LNCAP (cell line): ENCODE results near the gene BCAP31.

ENCODE experiments used
- TF ChIP-seq, protein P1 (sequence below): fragments of 450-650 bp; IDR thresholded peaks from 2 replicates; pipeline ENCODE4 v1.5.1; 2017; ENCODE audit warnings: mild to moderate bottlenecking

Gene BCAP31

DNA sequence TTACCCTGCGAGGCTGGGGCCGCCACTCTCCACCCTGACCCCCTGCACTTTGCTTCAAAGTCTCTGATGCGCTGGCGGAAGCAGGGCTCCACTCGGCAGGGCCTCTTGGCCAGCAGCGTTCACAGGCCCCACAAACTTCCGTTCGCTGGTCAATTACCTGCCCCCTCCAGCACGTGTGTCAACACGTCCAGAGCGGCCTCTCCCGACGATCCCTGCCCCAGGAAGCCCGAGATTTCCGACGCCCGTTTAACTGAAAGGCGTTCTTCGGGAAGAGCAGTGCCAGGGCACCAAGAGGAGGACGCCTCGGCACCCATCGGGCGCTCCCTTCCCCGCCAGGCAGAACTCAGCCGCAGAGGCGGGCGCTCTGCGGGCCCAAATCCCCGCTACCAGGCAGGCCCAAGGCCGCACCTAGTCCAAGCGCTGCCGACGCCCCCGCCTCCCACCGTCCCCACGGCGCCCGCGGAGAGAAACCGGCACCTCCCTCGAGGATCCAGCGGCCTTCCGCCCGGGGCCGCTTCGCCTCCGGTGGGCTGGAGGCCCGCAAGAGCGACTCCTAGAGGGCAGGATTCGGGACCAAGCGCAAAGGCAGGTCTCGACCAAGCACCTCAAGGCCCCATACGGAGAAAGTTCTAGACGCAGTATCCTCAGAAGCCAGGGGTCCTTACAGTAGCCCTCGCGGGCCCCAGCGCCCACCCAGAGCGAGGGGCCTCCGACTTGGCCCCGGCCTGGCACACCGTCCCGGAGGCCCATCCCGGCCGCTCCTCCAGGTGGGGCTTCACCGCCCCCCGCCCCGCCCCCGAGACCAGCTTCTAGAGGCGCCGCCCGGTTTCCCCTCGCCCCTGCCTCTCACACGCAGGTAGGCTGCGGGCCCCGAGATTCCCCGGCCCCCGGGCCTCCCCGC lies 586 bp downstream of the BCAP31 start:
- TF ChIP-seq, protein P1, sequence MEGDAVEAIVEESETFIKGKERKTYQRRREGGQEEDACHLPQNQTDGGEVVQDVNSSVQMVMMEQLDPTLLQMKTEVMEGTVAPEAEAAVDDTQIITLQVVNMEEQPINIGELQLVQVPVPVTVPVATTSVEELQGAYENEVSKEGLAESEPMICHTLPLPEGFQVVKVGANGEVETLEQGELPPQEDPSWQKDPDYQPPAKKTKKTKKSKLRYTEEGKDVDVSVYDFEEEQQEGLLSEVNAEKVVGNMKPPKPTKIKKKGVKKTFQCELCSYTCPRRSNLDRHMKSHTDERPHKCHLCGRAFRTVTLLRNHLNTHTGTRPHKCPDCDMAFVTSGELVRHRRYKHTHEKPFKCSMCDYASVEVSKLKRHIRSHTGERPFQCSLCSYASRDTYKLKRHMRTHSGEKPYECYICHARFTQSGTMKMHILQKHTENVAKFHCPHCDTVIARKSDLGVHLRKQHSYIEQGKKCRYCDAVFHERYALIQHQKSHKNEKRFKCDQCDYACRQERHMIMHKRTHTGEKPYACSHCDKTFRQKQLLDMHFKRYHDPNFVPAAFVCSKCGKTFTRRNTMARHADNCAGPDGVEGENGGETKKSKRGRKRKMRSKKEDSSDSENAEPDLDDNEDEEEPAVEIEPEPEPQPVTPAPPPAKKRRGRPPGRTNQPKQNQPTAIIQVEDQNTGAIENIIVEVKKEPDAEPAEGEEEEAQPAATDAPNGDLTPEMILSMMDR: no peak; the same call in 1 of the 2 replicates

DNA sequence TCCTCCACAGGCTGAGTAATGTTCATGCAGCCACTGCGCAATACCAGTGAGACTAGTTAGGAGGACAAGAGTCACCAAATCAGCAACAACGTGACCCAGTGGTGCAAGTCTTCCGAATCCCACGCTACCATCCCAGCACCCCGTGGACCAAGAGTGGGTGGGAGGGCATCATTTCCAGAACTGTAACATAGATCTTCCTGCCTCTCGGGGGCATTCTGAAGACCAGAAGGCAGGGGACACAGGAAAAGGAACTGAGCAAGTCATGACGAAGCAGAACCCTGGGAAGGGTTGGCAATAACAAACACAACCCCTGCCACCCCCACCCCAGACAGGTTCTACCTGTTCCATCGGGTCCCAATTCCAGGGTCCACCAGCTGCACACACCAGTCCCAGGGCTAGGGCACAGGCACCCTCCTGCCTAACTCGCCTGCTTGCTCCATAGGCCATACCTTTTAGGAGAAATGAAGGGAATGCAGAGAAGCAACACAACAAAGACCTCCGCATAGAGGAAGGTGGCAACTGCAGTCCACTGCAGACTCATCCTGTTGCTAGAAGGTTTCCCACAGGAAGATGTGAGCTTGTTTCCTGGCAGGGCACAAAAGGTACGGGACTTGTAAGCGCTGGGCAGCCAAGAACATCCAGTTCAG lies 1.4 kb downstream of the BCAP31 start:
- TF ChIP-seq, protein P1: no peak

DNA sequence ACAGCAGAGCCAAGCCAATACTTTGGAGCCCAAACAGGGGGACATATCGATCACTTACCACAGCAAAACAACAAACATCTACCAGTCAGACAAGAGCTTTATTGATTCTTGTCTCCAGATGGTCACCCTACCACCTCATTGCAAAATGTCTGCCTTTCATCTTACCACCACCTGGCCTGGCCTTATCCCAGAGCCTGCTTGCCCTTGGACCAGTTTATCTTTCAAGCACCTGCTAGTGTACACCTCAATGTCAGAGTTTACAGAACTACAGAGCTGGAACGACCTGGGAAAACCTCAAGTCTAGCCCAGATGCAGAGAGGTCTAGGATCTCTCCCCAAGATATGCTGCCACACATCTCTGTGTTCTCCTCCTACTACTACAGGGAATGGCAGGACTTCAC lies 4.5 kb downstream of the BCAP31 start:
- TF ChIP-seq, protein P1: no peak

DNA sequence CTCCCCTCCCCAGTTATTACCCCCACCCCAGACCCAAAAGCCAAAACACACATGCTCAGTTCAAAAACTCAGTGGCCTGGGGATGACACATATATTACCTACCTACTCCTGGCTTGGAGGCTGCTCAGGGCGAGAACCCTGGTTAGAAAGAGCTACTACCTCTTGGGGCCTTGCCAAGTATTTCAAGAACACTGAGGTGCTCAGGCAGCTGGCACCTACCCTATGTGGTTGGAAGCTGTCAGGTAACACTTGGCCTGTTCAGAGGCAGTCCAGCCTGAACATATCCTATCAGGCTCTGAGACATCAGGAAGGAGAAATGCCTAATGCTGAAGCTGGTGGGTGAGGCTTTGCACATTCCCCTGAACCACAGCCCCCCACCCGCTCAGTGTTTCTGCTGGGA lies 4.9 kb downstream of the BCAP31 start:
- TF ChIP-seq, protein P1: no peak

DNA sequence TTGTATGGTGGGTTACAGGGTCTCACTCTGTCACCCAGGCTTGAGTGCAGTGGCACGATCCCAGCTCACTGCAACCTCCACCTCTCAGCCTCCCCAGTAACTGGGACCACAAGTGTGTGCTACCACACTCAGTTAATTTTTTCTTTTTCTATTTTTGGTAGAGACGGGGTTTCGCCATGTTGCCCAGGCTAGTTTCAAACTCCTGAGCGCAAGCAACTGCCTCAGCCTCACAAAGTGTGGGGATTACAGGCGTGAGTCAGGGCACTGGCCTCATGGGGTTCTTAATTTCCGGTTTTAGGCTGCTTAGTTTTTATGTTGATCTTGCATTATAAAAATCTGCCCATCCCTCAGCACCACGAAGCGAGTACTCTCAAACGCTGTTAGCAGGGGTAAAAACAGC lies 6.7 kb downstream of the BCAP31 start:
- TF ChIP-seq, protein P1: no peak

DNA sequence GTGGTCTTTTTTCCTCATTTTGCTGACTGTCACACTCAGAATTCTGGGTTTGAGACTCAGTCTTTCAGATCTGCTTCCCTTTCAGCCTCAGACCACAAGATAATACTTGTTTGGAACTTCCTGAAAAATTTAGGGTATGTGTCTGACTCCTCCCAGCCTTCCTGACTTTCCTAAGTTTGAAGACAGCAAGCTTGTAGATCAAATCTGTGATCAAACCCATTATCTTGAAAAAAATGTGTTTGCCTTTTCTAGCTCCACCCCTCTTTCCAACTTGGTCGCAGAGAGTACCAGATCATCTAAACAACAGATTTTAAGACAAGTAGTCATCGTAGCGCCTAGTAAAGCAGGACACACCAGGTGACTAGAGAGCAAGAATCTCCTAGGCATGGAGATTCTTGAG lies 9.9 kb downstream of the BCAP31 start:
- TF ChIP-seq, protein P1: no peak

DNA sequence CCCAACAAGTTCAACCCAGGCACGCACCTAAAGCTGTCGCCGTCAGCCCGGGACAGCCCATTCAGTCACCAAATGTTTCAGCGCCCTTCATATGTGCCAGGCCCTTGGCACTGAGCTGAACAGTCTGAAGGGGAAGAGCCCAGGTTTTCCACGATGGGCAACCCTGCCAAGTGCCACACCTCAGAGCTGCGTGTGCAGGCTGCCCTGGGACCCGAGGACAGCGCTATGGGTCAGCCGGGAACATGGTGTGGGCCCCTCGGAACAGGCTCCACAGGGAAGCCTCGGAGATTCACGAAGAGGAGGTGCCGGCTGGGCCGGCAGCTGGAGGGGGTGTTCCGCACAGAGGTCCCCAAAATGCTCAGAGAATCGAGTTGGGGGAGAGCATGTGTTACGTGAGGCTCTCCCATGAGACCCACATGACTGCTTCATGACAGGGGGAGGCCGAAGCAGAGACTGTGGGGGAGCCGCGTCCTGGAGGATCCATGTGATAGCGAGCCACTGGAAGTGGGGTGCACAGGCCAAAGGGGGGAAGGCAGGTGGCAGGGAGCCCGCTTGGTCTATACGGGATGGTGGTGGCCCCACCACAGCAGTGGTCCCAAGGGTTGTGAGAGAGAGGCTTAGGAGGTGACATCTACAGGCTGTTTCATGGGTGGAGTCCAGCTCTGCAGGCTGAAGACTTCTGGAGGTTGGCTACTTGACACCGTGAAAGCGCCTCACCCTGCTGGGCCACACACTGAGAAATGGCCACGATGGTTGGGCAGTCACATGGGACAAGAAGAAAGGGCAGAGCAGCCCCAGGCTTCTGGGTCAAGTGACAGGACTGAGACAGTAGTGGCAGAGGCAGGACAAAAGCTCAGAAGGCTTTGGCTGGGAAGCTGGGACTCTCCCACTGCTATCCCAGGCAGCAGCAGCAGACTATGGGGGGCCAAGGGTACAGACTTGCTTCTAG lies 14.2 kb downstream of the BCAP31 start:
- TF ChIP-seq, protein P1: no peak
